Fibroblast of lung (primary cell): Measurements from ENCODE around the gene LMO3. TPM values are rescaled to one million over a fixed set of nuclear protein-coding genes. Genes with fewer than 3 reads are reported as not detected.

Experiments
- DNase-seq, 2 donors: peaks; one replicate each; pipeline versions ENCODE4 v3.0.0 to v3.0.0-alpha.2; 2010; ENCODE audit warnings: low read depth in 2 of 2
- H2AFZ ChIP-seq: 2 replicates; pipeline ENCODE4 v1.5.1; 2012; ENCODE audit warnings: low read length, control low read depth, inconsistent platforms
- H3K27ac ChIP-seq: 2 replicates; pipeline ENCODE4 v1.5.1; 2011; ENCODE audit warnings: low read length, control low read depth; ENCODE audit not compliant: insufficient read depth
- H3K27me3 ChIP-seq: 2 replicates; pipeline ENCODE4 v1.5.1; 2011; ENCODE audit warnings: mild to moderate bottlenecking, low read length; ENCODE audit not compliant: control insufficient read depth, insufficient read depth
- H3K36me3 ChIP-seq: 2 replicates; pipeline ENCODE4 v1.5.1; 2011; ENCODE audit warnings: low read length; ENCODE audit not compliant: control insufficient read depth, insufficient read depth
- H3K4me1 ChIP-seq: 2 replicates; pipeline ENCODE4 v1.5.1; 2011; ENCODE audit warnings: low read length; ENCODE audit not compliant: control insufficient read depth, insufficient read depth; ENCODE audit errors: extremely low read depth
- H3K4me2 ChIP-seq: 2 replicates; pipeline ENCODE4 v1.5.1; 2011; ENCODE audit warnings: low read length, control low read depth; ENCODE audit not compliant: insufficient read depth; ENCODE audit errors: extremely low read depth
- H3K4me3 ChIP-seq, 4 experiments: fragments of 200-600 bp in 1 of 4; sonication (generic) in 1 of 4; replicated peaks in 1 of 4; 2 replicates each; pipeline ENCODE4 v1.5.1; 2011 to 2016; ENCODE audit warnings: low read length in 4 of 4, low read depth in 3 of 4, mild to moderate bottlenecking in 3 of 4, control low read depth in 2 of 4, inconsistent platforms in 1 of 4, mixed read lengths in 1 of 4; ENCODE audit not compliant: insufficient read depth in 1 of 4; ENCODE audit errors: control extremely low read depth in 1 of 4
- H3K79me2 ChIP-seq: 2 replicates; pipeline ENCODE4 v1.5.1; 2012; ENCODE audit warnings: mild to moderate bottlenecking, low read length, inconsistent platforms; ENCODE audit not compliant: control insufficient read depth, insufficient read depth
- H3K9ac ChIP-seq: 2 replicates; pipeline ENCODE4 v1.5.1; 2011; ENCODE audit warnings: mild to moderate bottlenecking, low read length, control low read depth; ENCODE audit not compliant: insufficient read depth
- H3K9me3 ChIP-seq: 2 replicates; pipeline ENCODE4 v1.5.1; 2012; ENCODE audit warnings: low read depth, low read length; ENCODE audit not compliant: control insufficient read depth, insufficient read depth
- H4K20me1 ChIP-seq: 2 replicates; pipeline ENCODE4 v1.5.1; 2011; ENCODE audit warnings: low read length; ENCODE audit not compliant: control insufficient read depth, insufficient read depth; ENCODE audit errors: extremely low read depth
- CTCF ChIP-seq, 2 donors: IDR thresholded peaks in 1 of 2; conservative IDR thresholded peaks in 1 of 2; 1 replicate in 1 of 2; 2 replicates in 1 of 2; pipeline ENCODE4 v1.5.1; 2011 to 2012; ENCODE audit warnings: low read length in 2 of 2, control low read depth in 1 of 2, inconsistent platforms in 1 of 2, low read depth in 1 of 2, mild to moderate bottlenecking in 1 of 2
- EZH2 ChIP-seq: IDR thresholded peaks from 2 replicates; pipeline ENCODE4 v1.5.1; 2012; ENCODE audit warnings: low read length, control low read depth, mild to moderate bottlenecking; ENCODE audit errors: missing control alignments
- polyA plus RNA-seq, 2 donors: library from polyadenylated mRNA; depleted of rRNA in 1 of 2; stranded (reverse) in 1 of 2; unstranded in 1 of 2; fragments of >200 nt; gene quantifications; 2 replicates each; pipeline ENCODE4 v1.2.1, GENCODE V29; 2011 to 2012; ENCODE audit warnings: missing spikeins in 1 of 2
- total RNA-seq: library from RNA; depleted of rRNA; stranded (reverse); fragments of >200 nt; gene quantifications from 2 replicates; pipeline ENCODE4 v1.2.1, GENCODE V29; 2014

LMO3 gene
- total and polyA plus RNA-seq, 2 donors (not counting 1 experiment from before 2014, with no cell fraction given), result 0.12 to 0.50 TPM

- Histone ChIP-seq H3K79me2 (no peaks in the 10 kb centered on the region), H2AFZ (no peak overlapping the region), H4K20me1 (no peaks in the 10 kb centered on the region), H3K4me2 (no peak overlapping the region), H3K27ac (no peak overlapping the region), H3K9ac (no peak overlapping the region), H3K36me3 (no peaks in the 10 kb centered on the region), H3K9me3 (no peaks in the 10 kb centered on the region), H3K27me3 (no peaks in the 10 kb centered on the region), H3K4me3 (no peak overlapping the region), H3K4me1 (no peaks in the 10 kb centered on the region)
- TF ChIP-seq EZH2 (no peak), CTCF (conservative IDR thresholded peaks at IDR 0.05 in 1 of 2, IDR thresholded peaks at IDR 0.05 in 1 of 2; ENCODE audit: low read depth in 1 of 2, low read length in 2 of 2) (no peak)
- no peak for DNase-seq
These were observed 18.4 kb downstream of the LMO3 start for GRCh38 chr12:16587514-16587913.

- no peak overlapping the region for H3K9ac ChIP-seq
- no peak overlapping the region for H3K4me3 ChIP-seq
- H3K27ac ChIP-seq, result no peak overlapping the region
- H3K4me1 ChIP-seq, result no peaks in the 10 kb centered on the region
- H3K9me3 ChIP-seq, result no peaks in the 10 kb centered on the region
- DNase-seq, result no peak
- H2AFZ ChIP-seq, result no peak overlapping the region
- no peak overlapping the region for H3K4me2 ChIP-seq
- H3K27me3 ChIP-seq, result no peaks in the 10 kb centered on the region
- no peak for TF ChIP-seq CTCF (conservative IDR thresholded peaks at IDR 0.05 in 1 of 2, IDR thresholded peaks at IDR 0.05 in 1 of 2; ENCODE audit: low read depth in 1 of 2, low read length in 2 of 2)
- TF ChIP-seq EZH2, result no peak
- H3K79me2 ChIP-seq, result no peaks in the 10 kb centered on the region
- H3K36me3 ChIP-seq, result no peaks in the 10 kb centered on the region
- no peaks in the 10 kb centered on the region for H4K20me1 ChIP-seq
These were observed 18.9 kb downstream of the LMO3 start for GRCh38 chr12:16587110-16587453.

GRCh38 chr12:16586350-16587109 lies 19.4 kb downstream of the LMO3 start:
- no peak overlapping the region for H2AFZ ChIP-seq
- DNase-seq, result peak; percentile 71 to 90
- no peaks in the 10 kb centered on the region for H3K9me3 ChIP-seq
- no peak overlapping the region for H3K9ac ChIP-seq
- no peak overlapping the region for H3K4me2 ChIP-seq
- TF ChIP-seq CTCF (conservative IDR thresholded peaks at IDR 0.05 in 1 of 2, IDR thresholded peaks at IDR 0.05 in 1 of 2; ENCODE audit: low read depth in 1 of 2, low read length in 2 of 2) (no peak), EZH2 (no peak)
- H3K4me3 ChIP-seq, result no peak overlapping the region
- H3K27me3 ChIP-seq, result no peaks in the 10 kb centered on the region
- no peak overlapping the region for H3K27ac ChIP-seq
- no peaks in the 10 kb centered on the region for H3K79me2 ChIP-seq
- H3K4me1 ChIP-seq, result no peaks in the 10 kb centered on the region
- H4K20me1 ChIP-seq, result no peaks in the 10 kb centered on the region
- no peaks in the 10 kb centered on the region for H3K36me3 ChIP-seq
